CD14-positive monocyte (primary cell): ENCODE measurements around the gene COL15A1. TPM values are rescaled to one million over a fixed set of nuclear protein-coding genes. Genes with fewer than 3 reads are reported as not detected.

Source experiments
- DNase-seq, 3 donors: peaks; one replicate each; pipeline ENCODE4 v3.0.0-alpha.2; 2011 to 2022
- H2AFZ ChIP-seq: 2 replicates; pipeline ENCODE4 v1.6.0; 2012; ENCODE audit warnings: mild to moderate bottlenecking, low read depth, low read length, inconsistent platforms; ENCODE audit not compliant: insufficient read depth, poor library complexity, severe bottlenecking
- H3K27ac ChIP-seq, 2 donors: 1 replicate in 1 of 2; 2 replicates in 1 of 2; pipeline ENCODE4 v1.5.1; 2012 to 2013; ENCODE audit warnings: low read length in 2 of 2, control low read depth in 1 of 2, inconsistent platforms in 1 of 2, low read depth in 1 of 2, mild to moderate bottlenecking in 1 of 2
- H3K27me3 ChIP-seq, 2 donors: one replicate each; pipeline versions ENCODE4 v1.6.0 to v1.6.1; 2011 to 2013; ENCODE audit warnings: low read length in 2 of 2; ENCODE audit not compliant: control insufficient read depth in 2 of 2, insufficient read depth in 2 of 2
- H3K36me3 ChIP-seq, 2 donors: replicated peaks in 1 of 2; 1 replicate in 1 of 2; 2 replicates in 1 of 2; pipeline versions ENCODE4 v1.5.1 to v1.6.1; 2012 to 2013; ENCODE audit warnings: low read length in 2 of 2, control low read depth in 1 of 2, inconsistent platforms in 1 of 2, mild to moderate bottlenecking in 1 of 2; ENCODE audit not compliant: insufficient read depth in 2 of 2, control insufficient read depth in 1 of 2
- H3K4me1 ChIP-seq, 2 donors: 1 replicate in 1 of 2; 2 replicates in 1 of 2; pipeline versions ENCODE4 v1.5.1 to v1.6.1; 2012 to 2013; ENCODE audit warnings: low read length in 2 of 2, control low read depth in 1 of 2, inconsistent platforms in 1 of 2, mild to moderate bottlenecking in 1 of 2, moderate library complexity in 1 of 2; ENCODE audit not compliant: insufficient read depth in 2 of 2, control insufficient read depth in 1 of 2
- H3K4me2 ChIP-seq: replicated peaks from 2 replicates; pipeline ENCODE3; 2012; ENCODE audit warnings: low read length, moderate library complexity, mild to moderate bottlenecking; ENCODE audit not compliant: poor library complexity, severe bottlenecking; ENCODE audit errors: extremely low read depth
- H3K4me3 ChIP-seq, 3 experiments: fragments of 200-600 bp in 1 of 3; sonication (generic) in 1 of 3; replicated peaks in 1 of 3; 1 replicate in 2 of 3; 2 replicates in 1 of 3; pipeline ENCODE4 v1.5.1; 2011 to 2013; ENCODE audit warnings: low read length in 3 of 3, mild to moderate bottlenecking in 3 of 3, control low read depth in 2 of 3, low read depth in 2 of 3, inconsistent platforms in 1 of 3, moderate library complexity in 1 of 3
- H3K79me2 ChIP-seq: 2 replicates; pipeline ENCODE4 v1.6.0; 2012; ENCODE audit warnings: mild to moderate bottlenecking, control low read depth, inconsistent platforms, low read length, moderate library complexity; ENCODE audit not compliant: insufficient read depth
- H3K9ac ChIP-seq: 2 replicates; pipeline ENCODE4 v1.6.0; 2017; ENCODE audit warnings: low read length, mild to moderate bottlenecking; ENCODE audit not compliant: insufficient read depth, poor library complexity, severe bottlenecking
- H3K9me3 ChIP-seq, 2 donors: replicated peaks in 1 of 2; 1 replicate in 1 of 2; 2 replicates in 1 of 2; pipeline versions ENCODE4 v1.5.1 to v1.6.1; 2012 to 2013; ENCODE audit warnings: low read length in 2 of 2, control low read depth in 1 of 2; ENCODE audit not compliant: control insufficient read depth in 1 of 2, insufficient read depth in 1 of 2
- H4K20me1 ChIP-seq: 2 replicates; pipeline ENCODE4 v1.6.0; 2012; ENCODE audit warnings: mild to moderate bottlenecking, low read length, control low read depth, moderate library complexity; ENCODE audit not compliant: insufficient read depth
- H3K27ac Mint-ChIP-seq, 7 donors: one replicate each; pipeline ENCODE4 v1.8.0; 2020; ENCODE audit warnings: mild to moderate bottlenecking in 7 of 7, mixed read lengths in 7 of 7, moderate library complexity in 6 of 7, inconsistent platforms in 2 of 7
- H3K27me3 Mint-ChIP-seq, 3 donors: one replicate each; pipeline ENCODE4 v1.8.0; 2021 to 2022; ENCODE audit warnings: low read depth in 3 of 3, mild to moderate bottlenecking in 3 of 3, mixed read lengths in 3 of 3, moderate library complexity in 3 of 3, inconsistent platforms in 1 of 3
- H3K36me3 Mint-ChIP-seq, 2 donors: one replicate each; pipeline ENCODE4 v1.8.0; 2020; ENCODE audit warnings: mixed read lengths in 2 of 2, inconsistent platforms in 1 of 2, mild to moderate bottlenecking in 1 of 2
- H3K4me1 Mint-ChIP-seq: one replicate; pipeline ENCODE4 v1.8.0; 2020; ENCODE audit warnings: mild to moderate bottlenecking, mixed read lengths
- H3K4me3 Mint-ChIP-seq, 2 donors: one replicate each; pipeline ENCODE4 v1.8.0; 2020; ENCODE audit warnings: mild to moderate bottlenecking in 2 of 2, mixed read lengths in 2 of 2, moderate library complexity in 1 of 2
- H3K9me3 Mint-ChIP-seq, 7 donors: one replicate each; pipeline ENCODE4 v1.8.0; 2020 to 2022; ENCODE audit warnings: mixed read lengths in 7 of 7, mild to moderate bottlenecking in 6 of 7, moderate library complexity in 6 of 7, inconsistent platforms in 2 of 7
- WGBS: methylation state at CpG from one replicate; pipeline ENCODE4 v1.1.5; 2013; ENCODE audit warnings: missing lambda C conversion rate; ENCODE audit not compliant: insufficient coverage; 5-methylcytosine and 5-hydroxymethylcytosine counted together
- intact Hi-C, 2 donors: fragments of 100-400 bp; cut with micrococcal nuclease; formaldehyde crosslinking; loops; one replicate each; pipeline versions ENCODE4 v1.15.0 to v1.15.1; 2023
- polyA plus RNA-seq, 3 donors: library from polyadenylated mRNA; depleted of rRNA in 1 of 3; unstranded in 2 of 3; stranded (reverse) in 1 of 3; fragments of 300-500 nt in 2 of 3; fragments of >200 nt in 1 of 3; fragmentation: Illumina TruSeq in 2 of 3; gene quantifications; 1 replicate in 2 of 3; 2 replicates in 1 of 3; pipeline ENCODE4 v1.2.3, GENCODE V29; 2012 to 2021
- TF ChIP-seq, protein P1 (sequence below): fragments of 200-600 bp; IDR thresholded peaks from one replicate; pipeline ENCODE4 v1.8.0; 2022; ENCODE audit warnings: antibody characterized with exemption, mild to moderate bottlenecking

The COL15A1 gene
- polyA plus RNA-seq, 3 donors, result 0.03 to 0.14 (median 0.11) TPM

DNA sequence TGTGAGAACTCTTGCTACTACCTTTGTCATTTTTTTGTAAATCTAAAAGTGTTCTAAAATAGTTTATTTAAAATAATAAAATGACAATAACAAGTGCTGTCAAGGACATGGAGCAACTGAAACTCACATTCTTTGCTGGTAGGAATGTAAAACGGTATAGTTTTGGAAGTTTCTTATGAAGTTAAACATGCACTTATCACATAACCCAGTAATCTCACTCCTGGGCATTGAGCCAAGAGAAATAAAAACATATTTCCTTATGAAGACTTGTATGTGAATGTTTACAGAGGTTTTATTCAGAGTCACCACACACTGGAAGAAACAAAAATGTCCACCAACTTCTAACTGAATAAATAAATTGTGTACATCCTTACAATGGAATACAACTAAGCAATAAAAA lies 46.0 kb upstream of the COL15A1 start:
- H2AFZ ChIP-seq, result no peak overlapping the region
- intact Hi-C loops, result loop anchor here in 1 of 2 donors (2.0 kb wide), 1 partner anchor 29 kb away; no protein-coding TSS in a partner anchor
- TF ChIP-seq, protein P1, sequence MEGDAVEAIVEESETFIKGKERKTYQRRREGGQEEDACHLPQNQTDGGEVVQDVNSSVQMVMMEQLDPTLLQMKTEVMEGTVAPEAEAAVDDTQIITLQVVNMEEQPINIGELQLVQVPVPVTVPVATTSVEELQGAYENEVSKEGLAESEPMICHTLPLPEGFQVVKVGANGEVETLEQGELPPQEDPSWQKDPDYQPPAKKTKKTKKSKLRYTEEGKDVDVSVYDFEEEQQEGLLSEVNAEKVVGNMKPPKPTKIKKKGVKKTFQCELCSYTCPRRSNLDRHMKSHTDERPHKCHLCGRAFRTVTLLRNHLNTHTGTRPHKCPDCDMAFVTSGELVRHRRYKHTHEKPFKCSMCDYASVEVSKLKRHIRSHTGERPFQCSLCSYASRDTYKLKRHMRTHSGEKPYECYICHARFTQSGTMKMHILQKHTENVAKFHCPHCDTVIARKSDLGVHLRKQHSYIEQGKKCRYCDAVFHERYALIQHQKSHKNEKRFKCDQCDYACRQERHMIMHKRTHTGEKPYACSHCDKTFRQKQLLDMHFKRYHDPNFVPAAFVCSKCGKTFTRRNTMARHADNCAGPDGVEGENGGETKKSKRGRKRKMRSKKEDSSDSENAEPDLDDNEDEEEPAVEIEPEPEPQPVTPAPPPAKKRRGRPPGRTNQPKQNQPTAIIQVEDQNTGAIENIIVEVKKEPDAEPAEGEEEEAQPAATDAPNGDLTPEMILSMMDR, result no peak
- no peak for DNase-seq
- Mint-ChIP-seq H3K27ac (no peak overlapping the region), H3K4me1 (peaks cover 29% of the 10 kb centered on the region), H3K27me3 (peaks cover 0 to 9% (median 0%) of the 10 kb centered on the region in 3 donors), H3K36me3 (no peaks in the 10 kb centered on the region), H3K9me3 (peaks cover 0 to 11% (median 3%) of the 10 kb centered on the region in 7 donors), H3K4me3 (no peak overlapping the region)
- no peaks in the 10 kb centered on the region for H4K20me1 ChIP-seq
- no peaks in the 10 kb centered on the region for H3K9me3 ChIP-seq
- H3K4me1 ChIP-seq, result peaks cover 11 to 17% of the 10 kb centered on the region in 2 donors
- H3K4me3 ChIP-seq, result no peak overlapping the region
- H3K36me3 ChIP-seq, result no peaks in the 10 kb centered on the region
- no CpG with 5 or more reads among the region's 1 CpG for WGBS
- no peak overlapping the region for H3K27ac ChIP-seq
- no peaks in the 10 kb centered on the region for H3K79me2 ChIP-seq
- no peaks in the 10 kb centered on the region for H3K27me3 ChIP-seq
- no peak overlapping the region for H3K9ac ChIP-seq
- no peak overlapping the region for H3K4me2 ChIP-seq

DNA sequence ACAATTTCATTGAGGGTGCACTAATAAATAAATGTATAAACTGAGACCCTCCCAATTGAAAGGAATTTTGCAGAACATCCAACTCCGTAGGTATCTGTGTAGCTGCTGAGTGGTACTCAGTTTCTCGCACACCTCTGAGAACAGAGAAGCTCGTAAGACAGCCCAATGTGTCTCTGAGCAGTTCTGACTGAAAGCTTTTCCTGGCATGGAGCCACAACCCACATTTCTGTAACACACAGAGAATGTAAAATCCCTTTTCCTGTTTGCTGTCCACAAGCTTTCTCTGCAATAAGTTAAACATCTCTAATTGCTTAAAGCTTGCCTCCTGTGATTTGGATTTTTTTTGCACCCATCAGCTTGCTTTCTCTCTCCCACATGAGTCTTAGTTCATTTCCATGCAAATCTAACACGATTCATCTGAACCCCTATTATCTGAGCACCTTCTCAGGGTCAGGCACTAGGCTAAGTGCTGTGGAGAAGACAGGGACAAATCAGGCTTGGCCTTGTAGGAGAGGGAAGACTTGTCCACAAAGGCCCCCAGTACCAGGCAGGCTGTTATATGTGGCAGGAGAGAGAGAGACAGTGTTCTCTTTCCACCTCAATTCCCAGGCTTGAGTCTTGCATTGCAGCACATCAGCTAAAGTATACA lies 44.2 kb upstream of the COL15A1 start:
- intact Hi-C loops, result no loop called here
- H3K27me3 ChIP-seq, result no peaks in the 10 kb centered on the region
- no peak overlapping the region for H2AFZ ChIP-seq
- H3K27me3 Mint-ChIP-seq, result peaks cover 0 to 9% (median 0%) of the 10 kb centered on the region in 3 donors
- no peak overlapping the region for H3K4me3 ChIP-seq
- H3K9ac ChIP-seq, result no peak overlapping the region
- no peaks in the 10 kb centered on the region for H3K79me2 ChIP-seq
- no peaks in the 10 kb centered on the region for H3K36me3 Mint-ChIP-seq
- H4K20me1 ChIP-seq, result no peaks in the 10 kb centered on the region
- no CpG with 5 or more reads among the region's 4 CpGs for WGBS
- no peaks in the 10 kb centered on the region for H3K9me3 ChIP-seq
- H3K4me2 ChIP-seq, result no peak overlapping the region
- no peak overlapping the region for H3K27ac Mint-ChIP-seq
- no peak overlapping the region for H3K4me3 Mint-ChIP-seq
- H3K36me3 ChIP-seq, result no peaks in the 10 kb centered on the region
- H3K9me3 Mint-ChIP-seq, result peaks cover 0 to 11% (median 3%) of the 10 kb centered on the region in 7 donors
- peaks cover 29% of the 10 kb centered on the region for H3K4me1 Mint-ChIP-seq
- TF ChIP-seq, protein P1, result no peak
- H3K27ac ChIP-seq, result no peak overlapping the region
- DNase-seq, result no peak
- peaks cover 11 to 17% of the 10 kb centered on the region in 2 donors for H3K4me1 ChIP-seq
